HCT116 (cell line): ENCODE measurements around the gene GJB1. TPM values are rescaled to one million over a fixed set of nuclear protein-coding genes. Genes with fewer than 3 reads are reported as not detected.

Source experiments
- ATAC-seq: fragments of 200-7000 bp; cut with Tn5 transposase; 2 replicates; pipeline ENCODE4 v1.9.1; 2020; ENCODE audit warnings: mild to moderate bottlenecking, moderate library complexity
- BruUV-seq: library from RNA; stranded (reverse); fragments of 400-500 nt; replicated peaks from 2 replicates; lab custom pipeline; 2021; lab: Mats Ljungman, UMichigan
- CTCF ChIA-PET: fragments of 300-600 bp; sonication (Branson Sonifier 250); formaldehyde crosslinking; loops from one replicate; lab custom pipeline; 2021; ENCODE audit warnings: antibody characterized with exemption; lab: Charles Lee
- POLR2A ChIA-PET: fragments of 300-600, 350-600 bp; sonication (Branson Sonifier 250); formaldehyde crosslinking; loops from one replicate; lab custom pipeline; 2021; ENCODE audit warnings: antibody characterized with exemption; lab: Charles Lee
- RAD21 ChIA-PET, 2 experiments: fragments of 300-600 bp; sonication (Branson Sonifier 250); formaldehyde crosslinking; loops; one replicate each; lab custom pipeline; 2023; ENCODE audit warnings: low total read pairs in 2 of 2; ENCODE audit not compliant: uncharacterized antibody in 2 of 2, unreplicated experiment in 2 of 2, low non-redundant PET in 1 of 2; lab: Charles Lee
- DNase-seq: peaks from one replicate; pipeline ENCODE4 v3.0.0-alpha.2; 2010; ENCODE audit warnings: low read depth, low spot score
- H2AFZ ChIP-seq: fragments of 200-600 bp; shearing (Covaris generic), sonication (generic); 2 replicates; pipeline ENCODE4 v1.6.1; 2017; ENCODE audit warnings: low read depth, mixed run types, mixed read lengths, antibody characterized with exemption, low read length; ENCODE audit not compliant: poor library complexity, severe bottlenecking
- H3K27ac ChIP-seq: 2 replicates; pipeline ENCODE4 v1.5.1; 2012; ENCODE audit warnings: low read depth, low read length
- H3K27me3 ChIP-seq: fragments of 200-600 bp; sonication (generic); 2 replicates; pipeline ENCODE4 v1.6.1; 2016; ENCODE audit warnings: mixed run types, low read length, mixed read lengths; ENCODE audit not compliant: insufficient read depth
- H3K36me3 ChIP-seq, 2 experiments: fragments of 200-500 bp in 1 of 2; fragments of 200-600 bp in 1 of 2; sonication (Bioruptor generic) in 1 of 2; sonication (generic) in 1 of 2; 2 replicates each; pipeline versions ENCODE4 v1.5.1 to v1.6.1; 2014 to 2016; ENCODE audit warnings: low read length in 2 of 2, inconsistent platforms in 1 of 2, mixed read lengths in 1 of 2, mixed run types in 1 of 2; ENCODE audit not compliant: insufficient read depth in 2 of 2, control insufficient read depth in 1 of 2
- H3K4me1 ChIP-seq, 2 experiments: fragments of 200-600 bp in 1 of 2; sonication (generic) in 1 of 2; 2 replicates each; pipeline versions ENCODE4 v1.5.1 to v1.6.1; 2012 to 2017; ENCODE audit warnings: low read length in 2 of 2, inconsistent platforms in 1 of 2, mild to moderate bottlenecking in 1 of 2, mixed read lengths in 1 of 2, mixed run types in 1 of 2, moderate library complexity in 1 of 2; ENCODE audit not compliant: insufficient read depth in 2 of 2, control insufficient read depth in 1 of 2
- H3K4me2 ChIP-seq: fragments of 200-600 bp; sonication (generic); 2 replicates; pipeline ENCODE4 v1.6.1; 2017; ENCODE audit warnings: mixed run types, low read length, mixed read lengths
- H3K4me3 ChIP-seq, 2 experiments: fragments of 200-600 bp in 1 of 2; sonication (generic) in 1 of 2; replicated peaks in 1 of 2; 2 replicates each; pipeline ENCODE4 v1.5.1; 2011 to 2016; ENCODE audit warnings: low read length in 2 of 2, control low read depth in 1 of 2, low read depth in 1 of 2, mild to moderate bottlenecking in 1 of 2, mixed read lengths in 1 of 2, mixed run types in 1 of 2
- H3K79me2 ChIP-seq: fragments of 200-600 bp; sonication (generic); 2 replicates; pipeline ENCODE4 v1.6.1; 2017; ENCODE audit warnings: mild to moderate bottlenecking, mixed run types, low read length, moderate library complexity, mixed read lengths; ENCODE audit not compliant: insufficient read depth
- H3K9ac ChIP-seq: fragments of 200-600 bp; sonication (generic); 2 replicates; pipeline ENCODE4 v1.6.1; 2016; ENCODE audit warnings: low read length, mixed read lengths
- H3K9me2 ChIP-seq: fragments of 200-600 bp; sonication (generic), shearing (Covaris generic); 2 replicates; pipeline ENCODE4 v1.6.1; 2017; ENCODE audit warnings: mixed run types, mild to moderate bottlenecking, moderate library complexity; ENCODE audit not compliant: insufficient read depth
- H3K9me3 ChIP-seq, 2 experiments: fragments of 200-500 bp in 1 of 2; fragments of 200-600 bp in 1 of 2; sonication (Bioruptor generic) in 1 of 2; sonication (generic) in 1 of 2; 2 replicates each; pipeline ENCODE4 v1.6.1; 2014 to 2017; ENCODE audit warnings: low read length in 2 of 2, mixed read lengths in 2 of 2, inconsistent platforms in 1 of 2, low read depth in 1 of 2, mild to moderate bottlenecking in 1 of 2, mixed run types in 1 of 2, moderate library complexity in 1 of 2; ENCODE audit not compliant: control insufficient read depth in 1 of 2, insufficient read depth in 1 of 2
- H4K20me1 ChIP-seq: fragments of 200-600 bp; sonication (generic), shearing (Covaris generic); 2 replicates; pipeline ENCODE4 v1.6.1; 2017; ENCODE audit warnings: mixed run types, mild to moderate bottlenecking, moderate library complexity; ENCODE audit not compliant: insufficient read depth
- CEBPB ChIP-seq: IDR thresholded peaks from 2 replicates; pipeline ENCODE4 v1.6.1; 2012; ENCODE audit warnings: low read depth
- EGR1 ChIP-seq: IDR thresholded peaks from 2 replicates; pipeline ENCODE4 v1.6.1; 2012; ENCODE audit warnings: low read depth
- ELF1 ChIP-seq: IDR thresholded peaks from 2 replicates; pipeline ENCODE4 v1.6.1; 2012; ENCODE audit warnings: low read depth, borderline replicate concordance
- FOSL1 ChIP-seq: IDR thresholded peaks from 2 replicates; pipeline ENCODE4 v1.6.1; 2012; ENCODE audit warnings: low read depth
- POLR2AphosphoS5 ChIP-seq: IDR thresholded peaks from 2 replicates; pipeline ENCODE4 v1.6.1; 2011; ENCODE audit warnings: mild to moderate bottlenecking, low read depth, low read length, moderate library complexity
- RAD21 ChIP-seq: IDR thresholded peaks from 2 replicates; pipeline ENCODE4 v1.6.1; 2012; ENCODE audit warnings: low read depth, mild to moderate bottlenecking
- SIN3A ChIP-seq: IDR thresholded peaks from 2 replicates; pipeline ENCODE4 v1.6.1; 2012; ENCODE audit warnings: low read depth
- SP1 ChIP-seq: IDR thresholded peaks from 2 replicates; pipeline ENCODE4 v1.6.1; 2012; ENCODE audit warnings: low read depth
- SRF ChIP-seq: IDR thresholded peaks from 2 replicates; pipeline ENCODE4 v1.6.1; 2012; ENCODE audit warnings: low read depth
- YY1 ChIP-seq: IDR thresholded peaks from 2 replicates; pipeline ENCODE4 v1.6.1; 2011; ENCODE audit warnings: low read length, low read depth, moderate library complexity, mild to moderate bottlenecking; ENCODE audit not compliant: insufficient replicate concordance; ENCODE audit errors: extremely low read depth
- ZNF274 ChIP-seq: fragments of 200-500 bp; sonication (Bioruptor generic); IDR thresholded peaks from 2 replicates; pipeline ENCODE4 v1.6.1; 2014; ENCODE audit warnings: mild to moderate bottlenecking, low read depth, low read length, inconsistent platforms
- intact Hi-C: fragments of 100-400 bp; cut with micrococcal nuclease; formaldehyde crosslinking; loops from 2 replicates; pipeline ENCODE4 v1.10.0; 2022
- total RNA-seq: library from RNA; stranded (reverse); gene quantifications from one replicate; pipeline ENCODE4 v1.2.1, GENCODE V29; 2021; ENCODE audit not compliant: unreplicated experiment
- TF ChIP-seq, protein P1 (sequence below), 3 experiments: fragments of 200-600 bp in 1 of 3; sonication (generic) in 1 of 3; IDR thresholded peaks in 2 of 3; conservative IDR thresholded peaks in 1 of 3; 2 replicates each; pipeline ENCODE4 v1.5.1; 2012 to 2017; ENCODE audit warnings: low read depth in 2 of 3, low read length in 2 of 3, antibody characterized with exemption in 1 of 3, borderline replicate concordance in 1 of 3, control low read depth in 1 of 3, mild to moderate bottlenecking in 1 of 3, mixed read lengths in 1 of 3, mixed run types in 1 of 3, moderate library complexity in 1 of 3; ENCODE audit not compliant: insufficient read depth in 1 of 3
- TF ChIP-seq, protein P2 (sequence below): IDR thresholded peaks from 2 replicates; pipeline ENCODE4 v1.6.1; 2012
- TF ChIP-seq, protein P3 (sequence below): IDR thresholded peaks from 2 replicates; pipeline ENCODE4 v1.6.1; 2011; ENCODE audit warnings: mild to moderate bottlenecking, low read length, moderate library complexity; ENCODE audit not compliant: insufficient replicate concordance; ENCODE audit errors: extremely low read depth
- TF ChIP-seq, protein P4 (sequence below): IDR thresholded peaks from 2 replicates; pipeline ENCODE4 v1.6.1; 2012
- TF ChIP-seq, protein P5 (sequence below): IDR thresholded peaks from 2 replicates; pipeline ENCODE4 v1.6.1; 2012; ENCODE audit warnings: low read depth

The GJB1 gene
- total RNA-seq, 1 experiment from 2014 or later, result not detected

DNA sequence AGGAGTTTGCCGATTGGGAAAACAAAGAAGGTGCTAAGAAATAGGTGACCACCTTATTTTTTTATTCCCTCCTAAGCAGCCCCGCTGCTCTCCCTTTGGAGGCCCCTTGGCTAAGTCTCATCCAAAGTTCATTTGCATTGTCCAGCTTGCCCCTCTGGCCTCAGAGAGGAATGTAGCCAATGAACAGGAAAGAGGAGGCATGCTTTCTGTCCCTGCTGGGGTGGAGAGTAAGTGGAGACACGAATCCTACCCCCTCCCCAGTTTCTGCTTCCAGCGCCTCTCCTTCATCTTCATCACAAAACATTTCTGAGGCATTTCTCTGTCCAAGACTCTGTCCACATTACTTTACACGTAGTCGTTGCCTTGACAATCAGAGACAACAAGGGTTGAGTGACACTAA lies 39.7 kb upstream of the GJB1 start:
- TF ChIP-seq ZNF274 (no peak), SRF (no peak), SIN3A (no peak), ELF1 (no peak), EGR1 (no peak), FOSL1 (no peak), YY1 (no peak), RAD21 (no peak), CEBPB (no peak), POLR2AphosphoS5 (no peak), SP1 (no peak)
- TF ChIP-seq, protein P1, sequence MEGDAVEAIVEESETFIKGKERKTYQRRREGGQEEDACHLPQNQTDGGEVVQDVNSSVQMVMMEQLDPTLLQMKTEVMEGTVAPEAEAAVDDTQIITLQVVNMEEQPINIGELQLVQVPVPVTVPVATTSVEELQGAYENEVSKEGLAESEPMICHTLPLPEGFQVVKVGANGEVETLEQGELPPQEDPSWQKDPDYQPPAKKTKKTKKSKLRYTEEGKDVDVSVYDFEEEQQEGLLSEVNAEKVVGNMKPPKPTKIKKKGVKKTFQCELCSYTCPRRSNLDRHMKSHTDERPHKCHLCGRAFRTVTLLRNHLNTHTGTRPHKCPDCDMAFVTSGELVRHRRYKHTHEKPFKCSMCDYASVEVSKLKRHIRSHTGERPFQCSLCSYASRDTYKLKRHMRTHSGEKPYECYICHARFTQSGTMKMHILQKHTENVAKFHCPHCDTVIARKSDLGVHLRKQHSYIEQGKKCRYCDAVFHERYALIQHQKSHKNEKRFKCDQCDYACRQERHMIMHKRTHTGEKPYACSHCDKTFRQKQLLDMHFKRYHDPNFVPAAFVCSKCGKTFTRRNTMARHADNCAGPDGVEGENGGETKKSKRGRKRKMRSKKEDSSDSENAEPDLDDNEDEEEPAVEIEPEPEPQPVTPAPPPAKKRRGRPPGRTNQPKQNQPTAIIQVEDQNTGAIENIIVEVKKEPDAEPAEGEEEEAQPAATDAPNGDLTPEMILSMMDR (IDR thresholded peaks at IDR 0.05 in 2 of 3, conservative IDR thresholded peaks at IDR 0.05 in 1 of 3; ENCODE audit: borderline replicate concordance in 1 of 3, insufficient read depth in 1 of 3, low read depth in 2 of 3, low read length in 2 of 3), result no peak
- TF ChIP-seq, protein P2, sequence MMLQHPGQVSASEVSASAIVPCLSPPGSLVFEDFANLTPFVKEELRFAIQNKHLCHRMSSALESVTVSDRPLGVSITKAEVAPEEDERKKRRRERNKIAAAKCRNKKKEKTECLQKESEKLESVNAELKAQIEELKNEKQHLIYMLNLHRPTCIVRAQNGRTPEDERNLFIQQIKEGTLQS, result no peak
- TF ChIP-seq, protein P3, sequence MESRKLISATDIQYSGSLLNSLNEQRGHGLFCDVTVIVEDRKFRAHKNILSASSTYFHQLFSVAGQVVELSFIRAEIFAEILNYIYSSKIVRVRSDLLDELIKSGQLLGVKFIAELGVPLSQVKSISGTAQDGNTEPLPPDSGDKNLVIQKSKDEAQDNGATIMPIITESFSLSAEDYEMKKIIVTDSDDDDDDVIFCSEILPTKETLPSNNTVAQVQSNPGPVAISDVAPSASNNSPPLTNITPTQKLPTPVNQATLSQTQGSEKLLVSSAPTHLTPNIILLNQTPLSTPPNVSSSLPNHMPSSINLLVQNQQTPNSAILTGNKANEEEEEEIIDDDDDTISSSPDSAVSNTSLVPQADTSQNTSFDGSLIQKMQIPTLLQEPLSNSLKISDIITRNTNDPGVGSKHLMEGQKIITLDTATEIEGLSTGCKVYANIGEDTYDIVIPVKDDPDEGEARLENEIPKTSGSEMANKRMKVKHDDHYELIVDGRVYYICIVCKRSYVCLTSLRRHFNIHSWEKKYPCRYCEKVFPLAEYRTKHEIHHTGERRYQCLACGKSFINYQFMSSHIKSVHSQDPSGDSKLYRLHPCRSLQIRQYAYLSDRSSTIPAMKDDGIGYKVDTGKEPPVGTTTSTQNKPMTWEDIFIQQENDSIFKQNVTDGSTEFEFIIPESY, result no peak
- TF ChIP-seq, protein P4, sequence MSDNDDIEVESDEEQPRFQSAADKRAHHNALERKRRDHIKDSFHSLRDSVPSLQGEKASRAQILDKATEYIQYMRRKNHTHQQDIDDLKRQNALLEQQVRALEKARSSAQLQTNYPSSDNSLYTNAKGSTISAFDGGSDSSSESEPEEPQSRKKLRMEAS, result no peak
- TF ChIP-seq, protein P5, sequence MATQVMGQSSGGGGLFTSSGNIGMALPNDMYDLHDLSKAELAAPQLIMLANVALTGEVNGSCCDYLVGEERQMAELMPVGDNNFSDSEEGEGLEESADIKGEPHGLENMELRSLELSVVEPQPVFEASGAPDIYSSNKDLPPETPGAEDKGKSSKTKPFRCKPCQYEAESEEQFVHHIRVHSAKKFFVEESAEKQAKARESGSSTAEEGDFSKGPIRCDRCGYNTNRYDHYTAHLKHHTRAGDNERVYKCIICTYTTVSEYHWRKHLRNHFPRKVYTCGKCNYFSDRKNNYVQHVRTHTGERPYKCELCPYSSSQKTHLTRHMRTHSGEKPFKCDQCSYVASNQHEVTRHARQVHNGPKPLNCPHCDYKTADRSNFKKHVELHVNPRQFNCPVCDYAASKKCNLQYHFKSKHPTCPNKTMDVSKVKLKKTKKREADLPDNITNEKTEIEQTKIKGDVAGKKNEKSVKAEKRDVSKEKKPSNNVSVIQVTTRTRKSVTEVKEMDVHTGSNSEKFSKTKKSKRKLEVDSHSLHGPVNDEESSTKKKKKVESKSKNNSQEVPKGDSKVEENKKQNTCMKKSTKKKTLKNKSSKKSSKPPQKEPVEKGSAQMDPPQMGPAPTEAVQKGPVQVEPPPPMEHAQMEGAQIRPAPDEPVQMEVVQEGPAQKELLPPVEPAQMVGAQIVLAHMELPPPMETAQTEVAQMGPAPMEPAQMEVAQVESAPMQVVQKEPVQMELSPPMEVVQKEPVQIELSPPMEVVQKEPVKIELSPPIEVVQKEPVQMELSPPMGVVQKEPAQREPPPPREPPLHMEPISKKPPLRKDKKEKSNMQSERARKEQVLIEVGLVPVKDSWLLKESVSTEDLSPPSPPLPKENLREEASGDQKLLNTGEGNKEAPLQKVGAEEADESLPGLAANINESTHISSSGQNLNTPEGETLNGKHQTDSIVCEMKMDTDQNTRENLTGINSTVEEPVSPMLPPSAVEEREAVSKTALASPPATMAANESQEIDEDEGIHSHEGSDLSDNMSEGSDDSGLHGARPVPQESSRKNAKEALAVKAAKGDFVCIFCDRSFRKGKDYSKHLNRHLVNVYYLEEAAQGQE, result no peak
- DNase-seq, result no peak
- intact Hi-C loops, result no loop called here
- ChIA-PET POLR2A (no interaction called here), RAD21 (no interaction called here), CTCF (no interaction called here)
- no peak overlapping the region for H3K4me2 ChIP-seq
- no peak overlapping the region for H3K27ac ChIP-seq
- H3K9me2 ChIP-seq, result no peaks in the 10 kb centered on the region
- no peak overlapping the region for H3K9ac ChIP-seq
- H3K36me3 ChIP-seq, result no peaks in the 10 kb centered on the region
- no peak overlapping the region for H3K4me3 ChIP-seq
- H3K4me1 ChIP-seq, result peaks cover 3 to 18% of the 10 kb centered on the region in 2 experiments; a peak in 3 of 4 replicates
- no peaks in the 10 kb centered on the region for H3K79me2 ChIP-seq
- no peaks in the 10 kb centered on the region for H3K9me3 ChIP-seq
- H4K20me1 ChIP-seq, result no peaks in the 10 kb centered on the region
- H3K27me3 ChIP-seq, result no peaks in the 10 kb centered on the region
- H2AFZ ChIP-seq, result no peak overlapping the region
- no peak for ATAC-seq
- no TSS peak for BruUV-seq
